Measurements from ENCODE around the gene SKI. TPM values are rescaled to one million over a fixed set of nuclear protein-coding genes. Genes with fewer than 3 reads are reported as not detected.

The SKI gene
- total and polyA plus RNA-seq, 2 of the 8 experiments (the other 6 are each of a cell fraction or from before 2014, with no cell fraction given), result 8.3 to 87.6 TPM

GRCh38 chr1:2296614-2297013 lies 68.5 kb downstream of the SKI start (continued):
- TF ChIP-seq, protein P1, sequence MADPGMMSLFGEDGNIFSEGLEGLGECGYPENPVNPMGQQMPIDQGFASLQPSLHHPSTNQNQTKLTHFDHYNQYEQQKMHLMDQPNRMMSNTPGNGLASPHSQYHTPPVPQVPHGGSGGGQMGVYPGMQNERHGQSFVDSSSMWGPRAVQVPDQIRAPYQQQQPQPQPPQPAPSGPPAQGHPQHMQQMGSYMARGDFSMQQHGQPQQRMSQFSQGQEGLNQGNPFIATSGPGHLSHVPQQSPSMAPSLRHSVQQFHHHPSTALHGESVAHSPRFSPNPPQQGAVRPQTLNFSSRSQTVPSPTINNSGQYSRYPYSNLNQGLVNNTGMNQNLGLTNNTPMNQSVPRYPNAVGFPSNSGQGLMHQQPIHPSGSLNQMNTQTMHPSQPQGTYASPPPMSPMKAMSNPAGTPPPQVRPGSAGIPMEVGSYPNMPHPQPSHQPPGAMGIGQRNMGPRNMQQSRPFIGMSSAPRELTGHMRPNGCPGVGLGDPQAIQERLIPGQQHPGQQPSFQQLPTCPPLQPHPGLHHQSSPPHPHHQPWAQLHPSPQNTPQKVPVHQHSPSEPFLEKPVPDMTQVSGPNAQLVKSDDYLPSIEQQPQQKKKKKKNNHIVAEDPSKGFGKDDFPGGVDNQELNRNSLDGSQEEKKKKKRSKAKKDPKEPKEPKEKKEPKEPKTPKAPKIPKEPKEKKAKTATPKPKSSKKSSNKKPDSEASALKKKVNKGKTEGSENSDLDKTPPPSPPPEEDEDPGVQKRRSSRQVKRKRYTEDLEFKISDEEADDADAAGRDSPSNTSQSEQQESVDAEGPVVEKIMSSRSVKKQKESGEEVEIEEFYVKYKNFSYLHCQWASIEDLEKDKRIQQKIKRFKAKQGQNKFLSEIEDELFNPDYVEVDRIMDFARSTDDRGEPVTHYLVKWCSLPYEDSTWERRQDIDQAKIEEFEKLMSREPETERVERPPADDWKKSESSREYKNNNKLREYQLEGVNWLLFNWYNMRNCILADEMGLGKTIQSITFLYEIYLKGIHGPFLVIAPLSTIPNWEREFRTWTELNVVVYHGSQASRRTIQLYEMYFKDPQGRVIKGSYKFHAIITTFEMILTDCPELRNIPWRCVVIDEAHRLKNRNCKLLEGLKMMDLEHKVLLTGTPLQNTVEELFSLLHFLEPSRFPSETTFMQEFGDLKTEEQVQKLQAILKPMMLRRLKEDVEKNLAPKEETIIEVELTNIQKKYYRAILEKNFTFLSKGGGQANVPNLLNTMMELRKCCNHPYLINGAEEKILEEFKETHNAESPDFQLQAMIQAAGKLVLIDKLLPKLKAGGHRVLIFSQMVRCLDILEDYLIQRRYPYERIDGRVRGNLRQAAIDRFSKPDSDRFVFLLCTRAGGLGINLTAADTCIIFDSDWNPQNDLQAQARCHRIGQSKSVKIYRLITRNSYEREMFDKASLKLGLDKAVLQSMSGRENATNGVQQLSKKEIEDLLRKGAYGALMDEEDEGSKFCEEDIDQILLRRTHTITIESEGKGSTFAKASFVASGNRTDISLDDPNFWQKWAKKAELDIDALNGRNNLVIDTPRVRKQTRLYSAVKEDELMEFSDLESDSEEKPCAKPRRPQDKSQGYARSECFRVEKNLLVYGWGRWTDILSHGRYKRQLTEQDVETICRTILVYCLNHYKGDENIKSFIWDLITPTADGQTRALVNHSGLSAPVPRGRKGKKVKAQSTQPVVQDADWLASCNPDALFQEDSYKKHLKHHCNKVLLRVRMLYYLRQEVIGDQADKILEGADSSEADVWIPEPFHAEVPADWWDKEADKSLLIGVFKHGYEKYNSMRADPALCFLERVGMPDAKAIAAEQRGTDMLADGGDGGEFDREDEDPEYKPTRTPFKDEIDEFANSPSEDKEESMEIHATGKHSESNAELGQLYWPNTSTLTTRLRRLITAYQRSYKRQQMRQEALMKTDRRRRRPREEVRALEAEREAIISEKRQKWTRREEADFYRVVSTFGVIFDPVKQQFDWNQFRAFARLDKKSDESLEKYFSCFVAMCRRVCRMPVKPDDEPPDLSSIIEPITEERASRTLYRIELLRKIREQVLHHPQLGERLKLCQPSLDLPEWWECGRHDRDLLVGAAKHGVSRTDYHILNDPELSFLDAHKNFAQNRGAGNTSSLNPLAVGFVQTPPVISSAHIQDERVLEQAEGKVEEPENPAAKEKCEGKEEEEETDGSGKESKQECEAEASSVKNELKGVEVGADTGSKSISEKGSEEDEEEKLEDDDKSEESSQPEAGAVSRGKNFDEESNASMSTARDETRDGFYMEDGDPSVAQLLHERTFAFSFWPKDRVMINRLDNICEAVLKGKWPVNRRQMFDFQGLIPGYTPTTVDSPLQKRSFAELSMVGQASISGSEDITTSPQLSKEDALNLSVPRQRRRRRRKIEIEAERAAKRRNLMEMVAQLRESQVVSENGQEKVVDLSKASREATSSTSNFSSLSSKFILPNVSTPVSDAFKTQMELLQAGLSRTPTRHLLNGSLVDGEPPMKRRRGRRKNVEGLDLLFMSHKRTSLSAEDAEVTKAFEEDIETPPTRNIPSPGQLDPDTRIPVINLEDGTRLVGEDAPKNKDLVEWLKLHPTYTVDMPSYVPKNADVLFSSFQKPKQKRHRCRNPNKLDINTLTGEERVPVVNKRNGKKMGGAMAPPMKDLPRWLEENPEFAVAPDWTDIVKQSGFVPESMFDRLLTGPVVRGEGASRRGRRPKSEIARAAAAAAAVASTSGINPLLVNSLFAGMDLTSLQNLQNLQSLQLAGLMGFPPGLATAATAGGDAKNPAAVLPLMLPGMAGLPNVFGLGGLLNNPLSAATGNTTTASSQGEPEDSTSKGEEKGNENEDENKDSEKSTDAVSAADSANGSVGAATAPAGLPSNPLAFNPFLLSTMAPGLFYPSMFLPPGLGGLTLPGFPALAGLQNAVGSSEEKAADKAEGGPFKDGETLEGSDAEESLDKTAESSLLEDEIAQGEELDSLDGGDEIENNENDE (IDR thresholded peaks at IDR 0.05; ENCODE audit: insufficient replicate concordance, low read length), result no peak
- TF ChIP-seq SRF (IDR thresholded peaks at IDR 0.05; ENCODE audit: low read depth, low read length) (no peak), EGR1 (IDR thresholded peaks at IDR 0.05; ENCODE audit: borderline replicate concordance, low read depth, low read length) (no peak), KDM5A (IDR thresholded peaks at IDR 0.05; ENCODE audit: low read length) (no peak), E2F6 (IDR thresholded peaks at IDR 0.05) (no peak), TEAD4 (IDR thresholded peaks at IDR 0.05; ENCODE audit: low read depth, low read length) (no peak)
- TF ChIP-seq, protein P2, sequence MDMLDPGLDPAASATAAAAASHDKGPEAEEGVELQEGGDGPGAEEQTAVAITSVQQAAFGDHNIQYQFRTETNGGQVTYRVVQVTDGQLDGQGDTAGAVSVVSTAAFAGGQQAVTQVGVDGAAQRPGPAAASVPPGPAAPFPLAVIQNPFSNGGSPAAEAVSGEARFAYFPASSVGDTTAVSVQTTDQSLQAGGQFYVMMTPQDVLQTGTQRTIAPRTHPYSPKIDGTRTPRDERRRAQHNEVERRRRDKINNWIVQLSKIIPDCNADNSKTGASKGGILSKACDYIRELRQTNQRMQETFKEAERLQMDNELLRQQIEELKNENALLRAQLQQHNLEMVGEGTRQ (IDR thresholded peaks at IDR 0.05; ENCODE audit: low read length), result no peak

Data from H1 (cell line).